ENCODE measurements around the gene OR6Y1. TPM values are rescaled to one million over a fixed set of nuclear protein-coding genes. Genes with fewer than 3 reads are reported as not detected.

OR6Y1 gene
- polyA plus RNA-seq, 1 of the 3 experiments (the other 2 are of a cell fraction), result not detected

- Histone ChIP-seq H3K9me2 (no peaks in the 10 kb centered on the region), H3K36me3 (replicated peaks in 1 of 2; ENCODE audit: control insufficient read depth in 1 of 2, insufficient read depth in 2 of 2, low read length in 1 of 2) (no peaks in the 10 kb centered on the region), H3K4me1 (ENCODE audit: control insufficient read depth in 1 of 2, insufficient read depth in 2 of 2, low read depth in 1 of 2, low read length in 1 of 2) (no peaks in the 10 kb centered on the region), H2AFZ (ENCODE audit: low read depth) (no peak overlapping the region), H3K27me3 (ENCODE audit: insufficient read depth) (no peaks in the 10 kb centered on the region; the same call in 1 of the 2 replicates), H3K79me2 (ENCODE audit: insufficient read depth) (no peaks in the 10 kb centered on the region), H3K4me2 (no peak overlapping the region), H3K9me3 (no peaks in the 10 kb centered on the region), H3K4me3 (ENCODE audit: low read depth in 2 of 2, low read length in 1 of 2) (no peak overlapping the region), H3K27ac (ENCODE audit: low read depth in 2 of 2, low read length in 1 of 2) (no peak overlapping the region), H4K20me1 (ENCODE audit: insufficient read depth) (no peaks in the 10 kb centered on the region), H3K9ac (no peak overlapping the region), H3F3A (replicated peaks; ENCODE audit: insufficient read depth) (no peaks in the 10 kb centered on the region)
- ChIA-PET POLR2A (no interaction called here), CTCF (interaction anchor here (0.7 to 1.0 kb wide), 2 partner anchors 9 to 21 kb away, joined by 3 read pairs; no protein-coding TSS in a partner anchor)
- TF ChIP-seq NFIC (IDR thresholded peaks at IDR 0.05; ENCODE audit: borderline replicate concordance) (no peak), YY1 (IDR thresholded peaks at IDR 0.05; ENCODE audit: low read depth) (no peak), TAF1 (IDR thresholded peaks at IDR 0.05; ENCODE audit: borderline replicate concordance, low read depth, low read length) (no peak), EZH2phosphoT487 (IDR thresholded peaks at IDR 0.05; ENCODE audit: borderline replicate concordance, low read depth) (no peak), JUND (IDR thresholded peaks at IDR 0.05) (no peak), PBX3 (IDR thresholded peaks at IDR 0.05) (no peak), SMC3 (IDR thresholded peaks at IDR 0.05; ENCODE audit: low read depth, low read length) (peak; percentile 29; the same call in 1 of the 2 replicates), TCF12 (IDR thresholded peaks at IDR 0.05) (no peak), EP300 (IDR thresholded peaks at IDR 0.05; ENCODE audit: borderline replicate concordance in 1 of 2, low read depth in 1 of 2, low read length in 1 of 2) (no peak), CTCF (IDR thresholded peaks at IDR 0.05) (peak; percentile 52), GABPA (IDR thresholded peaks at IDR 0.05; ENCODE audit: low read depth) (no peak), ZBTB33 (IDR thresholded peaks at IDR 0.05; ENCODE audit: borderline replicate concordance, low read depth) (no peak), RAD21 (IDR thresholded peaks at IDR 0.05; ENCODE audit: low read length) (peak; percentile 28; the same call in 1 of the 2 replicates), RCOR1 (IDR thresholded peaks at IDR 0.05; ENCODE audit: low read length) (no peak), RFX5 (IDR thresholded peaks at IDR 0.05; ENCODE audit: low read length) (no peak), SIN3A (IDR thresholded peaks at IDR 0.05; ENCODE audit: borderline replicate concordance, low read depth, low read length) (no peak), REST (IDR thresholded peaks at IDR 0.05; ENCODE audit: low read depth, low read length) (no peak), NRF1 (IDR thresholded peaks at IDR 0.05; ENCODE audit: low read depth, low read length) (no peak), FOSL2 (IDR thresholded peaks at IDR 0.05; ENCODE audit: borderline replicate concordance, low read depth) (no peak), IRF3 (IDR thresholded peaks at IDR 0.05; ENCODE audit: low read depth, low read length) (no peak)
- 0% methylated on average over 1 of the region's 1 CpG for WGBS (ENCODE audit: low lambda C conversion rate)
- peak; percentile 1 for DNase-seq
These were observed 47.7 kb downstream of the OR6Y1 start for GRCh38 chr1:158506369-158506987.
